M059J (cell line): ENCODE data around the gene SET. TPM values are rescaled to one million over a fixed set of nuclear protein-coding genes. Genes with fewer than 3 reads are reported as not detected.

Experiments used
- DNase-seq: peaks from one replicate; pipeline ENCODE4 v3.0.0-alpha.2; 2012; ENCODE audit warnings: low read depth
- total RNA-seq: library from RNA; depleted of rRNA; stranded (reverse); fragments of >200 nt; shearing (Covaris generic); gene quantifications from 2 replicates; pipeline ENCODE4 v1.2.3, GENCODE V29; 2014; rRNA removed

SET gene
- total RNA-seq, 1 experiment from 2014 or later: 608 TPM

DNA sequence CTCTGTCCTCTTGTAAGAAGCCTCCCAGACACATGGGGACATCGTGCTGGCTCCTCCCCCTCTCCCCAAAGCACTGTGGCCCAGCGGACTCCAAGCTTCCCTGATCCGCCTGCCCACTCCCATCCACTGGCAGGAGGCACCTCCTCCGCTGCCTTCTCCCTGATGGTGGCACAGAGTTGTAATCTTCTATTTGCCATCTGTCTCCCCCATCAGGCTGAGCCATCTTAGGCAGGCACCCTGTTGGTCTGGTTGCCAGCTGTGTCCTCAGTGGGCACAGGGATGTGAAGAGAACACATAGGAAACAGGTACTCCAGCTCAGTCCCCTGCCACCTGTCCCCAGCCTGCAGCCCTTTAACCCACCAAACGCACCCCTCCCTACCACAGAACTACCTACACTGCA is 40.3 kb downstream of the SET start:
- DNase-seq: no peak

DNA sequence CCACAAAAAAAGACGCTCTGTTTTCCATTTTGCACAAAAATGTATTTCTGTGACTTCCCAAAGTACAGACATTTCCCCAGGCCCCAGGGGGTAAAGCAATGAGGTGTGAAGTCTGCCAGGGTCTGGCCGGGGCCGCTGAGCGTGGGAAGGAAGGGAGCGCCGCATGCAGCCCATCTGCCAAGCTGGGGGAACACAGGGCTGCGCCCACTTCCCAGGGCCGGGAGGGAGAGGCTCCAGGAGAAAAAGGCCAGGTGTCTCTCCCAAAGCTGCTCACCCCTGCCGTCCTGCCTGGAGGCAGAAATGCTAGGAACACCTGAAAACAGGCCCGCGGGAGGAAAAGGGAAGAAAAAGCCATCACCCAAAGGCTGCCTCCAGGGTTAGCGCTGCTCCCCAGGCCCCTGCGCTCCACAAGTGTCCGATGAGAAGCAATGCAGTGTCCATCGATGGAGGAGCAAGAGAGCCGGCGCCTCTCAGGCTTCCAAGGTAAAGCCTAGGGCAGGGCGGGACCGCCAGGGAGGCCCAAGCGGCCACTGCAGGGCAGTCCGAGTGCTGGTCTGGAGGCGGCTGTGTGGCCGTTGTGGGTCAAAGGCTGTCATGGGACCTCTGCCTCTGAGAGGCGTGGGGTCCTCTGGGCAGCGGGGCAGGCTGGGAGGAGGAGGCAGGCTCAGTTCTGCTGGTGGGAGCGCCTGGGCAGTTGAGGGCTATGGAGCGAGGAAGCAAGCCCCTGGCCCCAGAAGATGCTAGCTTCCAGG is 40.9 kb downstream of the SET start:
- no peak for DNase-seq

DNA sequence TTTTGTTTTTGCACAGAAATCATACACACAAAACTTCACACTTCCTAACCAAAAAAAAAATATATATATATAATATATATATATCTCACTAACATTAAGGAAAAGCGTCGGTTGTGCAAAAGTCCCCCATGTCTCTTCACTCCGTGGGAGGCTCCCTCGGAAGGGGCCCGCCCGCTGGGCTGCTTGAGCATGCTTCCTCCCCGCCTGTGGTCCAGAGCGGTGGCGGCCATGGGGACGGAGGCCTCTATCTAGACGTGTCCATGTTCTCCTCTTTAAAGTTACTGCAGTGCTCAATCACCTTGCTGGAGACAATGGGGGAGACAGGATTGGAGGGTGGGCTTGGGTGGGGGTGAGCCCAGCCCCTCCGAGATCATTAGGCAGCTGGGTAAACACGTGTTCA is 42.1 kb downstream of the SET start:
- no peak for DNase-seq

GRCh38 chr9:128731691-128732090 is 42.7 kb downstream of the SET start:
- no peak for DNase-seq

DNA sequence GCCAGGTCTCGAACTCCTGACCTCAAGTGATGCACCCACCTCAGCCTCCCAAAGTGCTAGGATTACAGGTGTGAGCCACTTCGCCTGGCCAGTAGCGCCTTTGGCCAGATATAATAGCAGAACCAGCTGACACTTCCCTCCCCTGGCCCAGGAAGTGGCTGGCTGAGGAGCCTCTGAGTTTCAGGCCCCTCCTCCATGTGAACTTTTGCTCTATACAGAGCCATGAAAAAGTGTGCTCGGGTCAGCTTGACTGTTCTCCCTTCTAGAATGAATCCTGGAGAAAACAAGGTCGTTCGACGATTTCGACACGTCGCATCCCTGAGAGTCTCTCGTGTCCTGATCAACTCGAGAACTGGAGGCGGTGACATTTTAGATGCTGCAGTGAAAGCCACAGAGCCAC is 43.6 kb downstream of the SET start:
- no peak for DNase-seq

DNA sequence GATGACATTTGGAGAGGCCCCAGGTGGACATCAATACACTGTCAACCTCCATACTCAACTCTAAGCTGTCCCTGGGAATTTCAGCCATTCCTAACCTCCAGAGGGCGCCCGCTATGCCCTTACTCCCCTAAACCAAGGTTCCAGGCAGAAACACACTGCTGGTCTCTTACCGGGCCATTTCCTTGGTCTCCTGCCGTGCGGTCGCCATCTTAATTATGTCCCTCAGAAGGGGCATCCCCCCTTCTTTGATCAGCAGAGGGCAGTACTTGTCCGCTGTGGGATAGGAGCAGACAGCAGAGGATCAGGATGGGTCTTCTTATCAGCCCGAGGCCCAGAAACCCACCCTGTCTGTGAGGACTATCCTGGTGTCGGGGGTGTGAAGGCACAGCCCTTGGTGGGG is 44.2 kb downstream of the SET start:
- peak; percentile 74 for DNase-seq

GRCh38 chr9:128735373-128735772 is 46.4 kb downstream of the SET start:
- DNase-seq: no peak

DNA sequence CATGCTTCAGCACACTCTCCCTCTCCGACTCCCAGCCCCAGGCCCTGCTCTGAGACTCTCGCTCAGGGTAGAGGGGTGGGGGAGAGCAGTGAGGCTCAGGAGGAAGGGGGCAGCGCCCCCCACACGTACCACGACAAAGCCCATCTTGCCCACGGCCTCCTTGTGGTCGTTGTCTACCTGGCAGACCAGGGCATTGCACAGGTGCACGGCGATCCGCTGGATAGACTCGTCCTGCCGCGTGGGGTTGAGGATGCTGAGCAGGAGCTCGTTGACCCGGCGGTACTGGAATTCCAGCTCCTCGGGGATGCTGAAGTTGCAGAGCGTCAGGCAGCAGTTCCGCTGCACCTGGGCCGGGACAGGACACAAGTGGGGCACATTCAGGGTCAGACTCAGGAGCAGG is 53.4 kb downstream of the SET start:
- no peak for DNase-seq

GRCh38 chr9:128743421-128743820 is 54.4 kb downstream of the SET start:
- no peak for DNase-seq

Other genes starting within 250 kb of the SET start
- gene ODF2, start 233.2 kb upstream of the SET start, total RNA-seq: 32.7 and 56.5 TPM in 2 replicates
- 48.2 and 61.4 TPM in 2 replicates for gene GLE1, start 184.5 kb upstream of the SET start, total RNA-seq
- 116 and 198 TPM in 2 replicates for gene SPTAN1, start 136.6 kb upstream of the SET start, total RNA-seq
- 94.7 and 137 TPM in 2 replicates for gene DYNC2I2, start 32.4 kb upstream of the SET start, total RNA-seq
- gene PKN3, start 13.3 kb downstream of the SET start, total RNA-seq: 3.5 and 7.4 TPM in 2 replicates
- gene ZDHHC12, start 34.9 kb downstream of the SET start, total RNA-seq: 154 and 175 TPM in 2 replicates
- gene ZER1, start 82.7 kb downstream of the SET start, total RNA-seq: 24.5 and 30.1 TPM in 2 replicates
- 31.6 and 58.7 TPM in 2 replicates for gene TBC1D13, start 98.0 kb downstream of the SET start, total RNA-seq
- 10.3 and 18.9 TPM in 2 replicates for gene ENDOG, start 129.3 kb downstream of the SET start, total RNA-seq
- 32.8 and 37.2 TPM in 2 replicates for gene SPOUT1, start 140.6 kb downstream of the SET start, total RNA-seq
- 12.7 and 15.9 TPM in 2 replicates for gene KYAT1, start 192.7 kb downstream of the SET start, total RNA-seq
- 47.9 and 65.2 TPM in 2 replicates for gene LRRC8A, start 192.9 kb downstream of the SET start, total RNA-seq
- not detected in 2 replicates for gene PHYHD1, start 231.8 kb downstream of the SET start, total RNA-seq